Urothelium cell line (cell line): ENCODE results near the gene CDKL2.
"Not testable (repeated sequence)": the region's sequence is repeated elsewhere in the genome, so short reads cannot be mapped to it uniquely, and the experiment has no call there.

Source experiments
- DNase-seq: peaks from one replicate; pipeline ENCODE4 v3.0.0; 2011; ENCODE audit warnings: low spot score, mixed read lengths
- FAIRE-seq: peaks from 2 replicates; lab custom pipeline; 2011; peaks lifted over from hg19 to GRCh38; lab: Jason Lieb, UNC

Gene CDKL2

GRCh38 chr4:75557696-75558095 lies 72.6 kb downstream of the CDKL2 start:
- no peak for DNase-seq
- FAIRE-seq = no peak

GRCh38 chr4:75555294-75556164 lies 74.8 kb downstream of the CDKL2 start, which contains the start of gene ODAPH:
ODAPH (plus strand) TSS chr4:75556066; CDS start chr4:75556083, 17 bp downstream.
- FAIRE-seq = peak; percentile 66
- peak; percentile 81 for DNase-seq

GRCh38 chr4:75552452-75552851 lies 77.9 kb downstream of the CDKL2 start:
- no peak for DNase-seq
- no peak for FAIRE-seq

- no peak for DNase-seq
- no peak for FAIRE-seq
Measured at GRCh38 chr4:75549019-75549418, 81.3 kb downstream of the CDKL2 start.

- DNase-seq = peak; percentile 44
- no peak for FAIRE-seq
Measured at GRCh38 chr4:75547647-75548387, 82.5 kb downstream of the CDKL2 start.

- FAIRE-seq (no peak), DNase-seq (no peak)
Measured at GRCh38 chr4:75545526-75545925, 84.8 kb downstream of the CDKL2 start.

- no peak for DNase-seq
- no peak for FAIRE-seq
Measured at GRCh38 chr4:75544870-75545269, 85.5 kb downstream of the CDKL2 start.

- FAIRE-seq = not testable (repeated sequence)
Measured at GRCh38 chr4:75544220-75544619, 86.1 kb downstream of the CDKL2 start.

GRCh38 chr4:75542824-75543223 lies 87.5 kb downstream of the CDKL2 start:
- FAIRE-seq = no peak
- peak; percentile 54 for DNase-seq

More at GRCh38 chr4:75544220-75544619, 86.1 kb downstream of the CDKL2 start:
- not testable (repeated sequence) for DNase-seq

GRCh38 chr4:75537308-75537707 lies 93.0 kb downstream of the CDKL2 start:
- not testable (repeated sequence) for FAIRE-seq, DNase-seq

GRCh38 chr4:75533926-75534325 lies 96.4 kb downstream of the CDKL2 start:
- not testable (repeated sequence) for DNase-seq, FAIRE-seq

GRCh38 chr4:75533339-75533887 lies 96.9 kb downstream of the CDKL2 start:
- not testable (repeated sequence) for FAIRE-seq, DNase-seq

- not testable (repeated sequence) for FAIRE-seq, DNase-seq
Measured at GRCh38 chr4:75531536-75532143, 98.7 kb downstream of the CDKL2 start.

GRCh38 chr4:75530556-75531322 lies 99.6 kb downstream of the CDKL2 start:
- DNase-seq (no peak), FAIRE-seq (no peak)
